BLaER1 (cell line): ENCODE measurements around the gene SLC9A8.
"Not testable (repeated sequence)": the region's sequence is repeated elsewhere in the genome, so short reads cannot be mapped to it uniquely, and the experiment has no call there.

Source experiments
- H3K27ac ChIP-seq: shearing (Covaris generic); formaldehyde crosslinking; 2 replicates; pipeline ENCODE4 v1.8.1; 2022
- H3K27me3 ChIP-seq: shearing (Covaris generic); formaldehyde crosslinking; 2 replicates; pipeline ENCODE4 v1.8.1; 2022
- H3K36me3 ChIP-seq: shearing (Covaris generic); formaldehyde crosslinking; 2 replicates; pipeline ENCODE4 v1.8.1; 2022
- H3K4me1 ChIP-seq: shearing (Covaris generic); formaldehyde crosslinking; 2 replicates; pipeline ENCODE4 v1.8.1; 2022
- H3K4me2 ChIP-seq: shearing (Covaris generic); formaldehyde crosslinking; 2 replicates; pipeline ENCODE4 v1.8.1; 2022
- H3K4me3 ChIP-seq: shearing (Covaris generic); formaldehyde crosslinking; 2 replicates; pipeline ENCODE4 v1.8.1; 2022
- H3K9ac ChIP-seq: shearing (Covaris generic); formaldehyde crosslinking; 2 replicates; pipeline ENCODE4 v1.8.1; 2022
- H3K9me3 ChIP-seq: shearing (Covaris generic); formaldehyde crosslinking; 2 replicates; pipeline ENCODE4 v1.8.1; 2022
- H4K20me1 ChIP-seq: shearing (Covaris generic); formaldehyde crosslinking; 2 replicates; pipeline ENCODE4 v1.8.1; 2022
- Cebpa-rat ChIP-seq: shearing (Covaris generic); IDR thresholded peaks from 2 replicates; pipeline ENCODE4 v1.8.1; 2022

SLC9A8 gene

GRCh38 chr20:49812507-49813304, at the start of gene SLC9A8:
SLC9A8 (plus strand) TSS chr20:49812828; CDS start chr20:49812923, 95 bp downstream.
- peak within 1 kb of the TSS; percentile 91 for H3K4me2 ChIP-seq
- H3K27me3 ChIP-seq = no peaks in the 10 kb centered on the region
- H4K20me1 ChIP-seq = no peaks in the 10 kb centered on the region
- H3K36me3 ChIP-seq = peaks cover 28% of the 10 kb centered on the region
- no peak for TF ChIP-seq Cebpa-rat
- peaks cover 24% of the 10 kb centered on the region for H3K4me1 ChIP-seq
- peak within 1 kb of the TSS; percentile 77 for H3K27ac ChIP-seq
- peak within 1 kb of the TSS; percentile 87 for H3K4me3 ChIP-seq
- no peaks in the 10 kb centered on the region for H3K9me3 ChIP-seq
- H3K9ac ChIP-seq = peak within 1 kb of the TSS; percentile 87

- Histone ChIP-seq H3K36me3 (no peaks in the 10 kb centered on the region), H3K27ac (no peak overlapping the region), H3K4me1 (peaks cover 26% of the 10 kb centered on the region), H3K9me3 (0 out of 2 replicates have a peak, but pooled peaks cover under 1% of the 10 kb centered on the region), H3K27me3 (no peaks in the 10 kb centered on the region), H3K4me3 (no peak overlapping the region), H4K20me1 (no peaks in the 10 kb centered on the region), H3K9ac (no peak overlapping the region), H3K4me2 (no peak overlapping the region)
- no peak for TF ChIP-seq Cebpa-rat
Measured at GRCh38 chr20:49762940-49763766, 49.5 kb upstream of the SLC9A8 start.

- no peaks in the 10 kb centered on the region for H3K9me3 ChIP-seq
- peaks cover 13% of the 10 kb centered on the region; the same call in 1 of the 2 replicates for H3K27me3 ChIP-seq
- peaks cover 48% of the 10 kb centered on the region for H3K4me1 ChIP-seq
- H3K4me3 ChIP-seq = no peak overlapping the region
- H3K9ac ChIP-seq = no peak overlapping the region
- no peak overlapping the region for H3K27ac ChIP-seq
- H3K4me2 ChIP-seq = no peak overlapping the region
- H3K36me3 ChIP-seq = no peaks in the 10 kb centered on the region
- no peak for TF ChIP-seq Cebpa-rat
- H4K20me1 ChIP-seq = no peaks in the 10 kb centered on the region; the same call in 1 of the 2 replicates
Measured at GRCh38 chr20:49765413-49765736, 47.3 kb upstream of the SLC9A8 start.

- H3K9me3 ChIP-seq = no peaks in the 10 kb centered on the region
- H3K36me3 ChIP-seq = no peaks in the 10 kb centered on the region
- no peaks in the 10 kb centered on the region; the same call in 1 of the 2 replicates for H4K20me1 ChIP-seq
- H3K27ac ChIP-seq = no peak overlapping the region
- H3K4me1 ChIP-seq = peaks cover 49% of the 10 kb centered on the region
- H3K27me3 ChIP-seq = peaks cover 13% of the 10 kb centered on the region; the same call in 1 of the 2 replicates
- H3K4me3 ChIP-seq = no peak overlapping the region
- TF ChIP-seq Cebpa-rat = no peak
- H3K9ac ChIP-seq = no peak overlapping the region
- H3K4me2 ChIP-seq = peak overlapping the region; percentile 81
Measured at GRCh38 chr20:49765846-49766541, 46.6 kb upstream of the SLC9A8 start.

GRCh38 chr20:49766979-49767521, 45.6 kb upstream of the SLC9A8 start:
- no peak for TF ChIP-seq Cebpa-rat
- no peaks in the 10 kb centered on the region; the same call in 1 of the 2 replicates for H4K20me1 ChIP-seq
- peaks cover 13% of the 10 kb centered on the region; the same call in 1 of the 2 replicates for H3K27me3 ChIP-seq
- H3K4me3 ChIP-seq = no peak overlapping the region
- no peak overlapping the region for H3K27ac ChIP-seq
- H3K36me3 ChIP-seq = no peaks in the 10 kb centered on the region
- H3K9me3 ChIP-seq = no peaks in the 10 kb centered on the region
- peak overlapping the region; percentile 81 for H3K4me2 ChIP-seq
- no peak overlapping the region for H3K9ac ChIP-seq
- peaks cover 55% of the 10 kb centered on the region for H3K4me1 ChIP-seq

- Histone ChIP-seq H3K4me2 (peak overlapping the region; percentile 81), H3K4me3 (peak overlapping the region; percentile 19; the same call in 1 of the 2 replicates), H3K36me3 (no peaks in the 10 kb centered on the region), H3K27me3 (peaks cover 13% of the 10 kb centered on the region; the same call in 1 of the 2 replicates), H3K27ac (no peak overlapping the region), H4K20me1 (no peaks in the 10 kb centered on the region; the same call in 1 of the 2 replicates), H3K4me1 (peaks cover 60% of the 10 kb centered on the region), H3K9me3 (no peaks in the 10 kb centered on the region), H3K9ac (no peak overlapping the region)
- peak; percentile 68 for TF ChIP-seq Cebpa-rat
Measured at GRCh38 chr20:49768204-49769047, 44.2 kb upstream of the SLC9A8 start.

- no peaks in the 10 kb centered on the region for H3K9me3 ChIP-seq
- H3K27me3 ChIP-seq = peaks cover 13% of the 10 kb centered on the region; the same call in 1 of the 2 replicates
- H3K4me3 ChIP-seq = no peak overlapping the region
- no peak for TF ChIP-seq Cebpa-rat
- H3K4me2 ChIP-seq = peak overlapping the region; percentile 81
- H4K20me1 ChIP-seq = no peaks in the 10 kb centered on the region; the same call in 1 of the 2 replicates
- no peak overlapping the region for H3K9ac ChIP-seq
- H3K27ac ChIP-seq = no peak overlapping the region
- no peaks in the 10 kb centered on the region for H3K36me3 ChIP-seq
- peaks cover 60% of the 10 kb centered on the region for H3K4me1 ChIP-seq
Measured at GRCh38 chr20:49769048-49769581, 43.5 kb upstream of the SLC9A8 start.

- no peak overlapping the region for H3K9ac ChIP-seq
- no peaks in the 10 kb centered on the region for H3K36me3 ChIP-seq
- H3K27me3 ChIP-seq = peaks cover 13% of the 10 kb centered on the region; the same call in 1 of the 2 replicates
- no peak overlapping the region for H3K4me3 ChIP-seq
- H3K4me2 ChIP-seq = no peak overlapping the region; the same call in 1 of the 2 replicates
- H4K20me1 ChIP-seq = no peaks in the 10 kb centered on the region; the same call in 1 of the 2 replicates
- no peaks in the 10 kb centered on the region for H3K9me3 ChIP-seq
- no peak overlapping the region for H3K27ac ChIP-seq
- no peak for TF ChIP-seq Cebpa-rat
- H3K4me1 ChIP-seq = peaks cover 59% of the 10 kb centered on the region
Measured at GRCh38 chr20:49770634-49771033, 42.0 kb upstream of the SLC9A8 start.

- not testable (repeated sequence) for H3K4me3 ChIP-seq, H3K4me2 ChIP-seq, H3K9me3 ChIP-seq, H3K27ac ChIP-seq, H3K36me3 ChIP-seq, H3K9ac ChIP-seq, H4K20me1 ChIP-seq
- peaks cover 11% of the 10 kb centered on the region; the same call in 1 of the 2 replicates for H3K27me3 ChIP-seq
- peaks cover 31% of the 10 kb centered on the region for H3K4me1 ChIP-seq
Measured at GRCh38 chr20:49774213-49774612, 38.4 kb upstream of the SLC9A8 start.
